Liver (tissue), 9 donors: ENCODE measurements around the gene CMPK1. TPM values are rescaled to one million over a fixed set of nuclear protein-coding genes. Genes with fewer than 3 reads are reported as not detected.

ENCODE experiments used
- DNase-seq: peaks from one replicate; pipeline ENCODE4 v3.0.0-alpha.2; 2017; ENCODE audit warnings: low spot score
- H3K27ac ChIP-seq, 2 donors: one replicate each; pipeline ENCODE4 v1.7.0; 2013; ENCODE audit warnings: inconsistent platforms in 2 of 2, low read length in 2 of 2, control low read depth in 1 of 2, low read depth in 1 of 2, mild to moderate bottlenecking in 1 of 2
- H3K27me3 ChIP-seq, 4 donors: one replicate each; pipeline versions ENCODE4 v1.6.1 to v1.7.0; 2013; ENCODE audit warnings: low read length in 3 of 4, inconsistent platforms in 1 of 4, mild to moderate bottlenecking in 1 of 4, moderate library complexity in 1 of 4; ENCODE audit not compliant: control insufficient read depth in 4 of 4, insufficient read depth in 4 of 4
- H3K36me3 ChIP-seq, 4 donors: one replicate each; pipeline versions ENCODE4 v1.6.1 to v1.7.0; 2013; ENCODE audit warnings: low read length in 3 of 4, mild to moderate bottlenecking in 3 of 4, low read depth in 1 of 4, moderate library complexity in 1 of 4; ENCODE audit not compliant: control insufficient read depth in 4 of 4, insufficient read depth in 3 of 4
- H3K4me1 ChIP-seq, 4 donors: one replicate each; pipeline versions ENCODE4 v1.6.1 to v1.7.0; 2013; ENCODE audit warnings: low read length in 3 of 4, mild to moderate bottlenecking in 3 of 4, moderate library complexity in 1 of 4; ENCODE audit not compliant: control insufficient read depth in 4 of 4, insufficient read depth in 4 of 4
- H3K4me3 ChIP-seq, 3 donors: one replicate each; pipeline versions ENCODE4 v1.6.1 to v1.7.0; 2013; ENCODE audit warnings: low read length in 3 of 3, control low read depth in 1 of 3, low read depth in 1 of 3, mild to moderate bottlenecking in 1 of 3
- H3K9ac ChIP-seq, 2 donors: one replicate each; pipeline ENCODE4 v1.7.0; 2013; ENCODE audit warnings: low read length in 2 of 2, mild to moderate bottlenecking in 2 of 2, moderate library complexity in 2 of 2, control low read depth in 1 of 2, low read depth in 1 of 2
- H3K9me3 ChIP-seq, 4 donors: one replicate each; pipeline versions ENCODE4 v1.6.1 to v1.7.0; 2013; ENCODE audit warnings: low read length in 3 of 4; ENCODE audit not compliant: control insufficient read depth in 4 of 4
- CTCF ChIP-seq: fragments of 150-350 bp; IDR thresholded peaks from 2 replicates; pipeline ENCODE4 v1.5.1; 2017; ENCODE audit warnings: improper control_type of control experiment, low read depth, low read length; ENCODE audit not compliant: missing input control
- EGR1 ChIP-seq, 2 donors: IDR thresholded peaks; 2 replicates each; pipeline ENCODE4 v1.6.1; 2016 to 2018; ENCODE audit warnings: antibody characterized with exemption in 2 of 2, low read depth in 2 of 2
- FOXA2 ChIP-seq: IDR thresholded peaks from 2 replicates; pipeline ENCODE4 v1.6.1; 2016; ENCODE audit warnings: antibody characterized with exemption
- GABPA ChIP-seq, 2 donors: IDR thresholded peaks in 1 of 2; conservative IDR thresholded peaks in 1 of 2; 2 replicates each; pipeline ENCODE4 v1.6.1; 2016; ENCODE audit warnings: antibody characterized with exemption in 2 of 2, mild to moderate bottlenecking in 1 of 2, moderate library complexity in 1 of 2
- HNF4A ChIP-seq, 2 donors: conservative IDR thresholded peaks; 2 replicates each; pipeline ENCODE4 v1.6.1; 2016; ENCODE audit warnings: antibody characterized with exemption in 2 of 2, mild to moderate bottlenecking in 2 of 2
- HNF4G ChIP-seq: IDR thresholded peaks from 2 replicates; pipeline ENCODE4 v1.6.1; 2016; ENCODE audit warnings: antibody characterized with exemption
- JUND ChIP-seq, 2 donors: IDR thresholded peaks; 2 replicates each; pipeline ENCODE4 v1.6.1; 2016; ENCODE audit warnings: antibody characterized with exemption in 2 of 2
- NR2F2 ChIP-seq: IDR thresholded peaks from 2 replicates; pipeline ENCODE4 v1.6.1; 2016; ENCODE audit warnings: antibody characterized with exemption
- RAD21 ChIP-seq, 2 donors: IDR thresholded peaks; 2 replicates each; pipeline ENCODE4 v1.6.1; 2016; ENCODE audit warnings: antibody characterized with exemption in 2 of 2, mild to moderate bottlenecking in 2 of 2
- RXRA ChIP-seq, 2 donors: IDR thresholded peaks; 2 replicates each; pipeline ENCODE4 v1.6.1; 2017 to 2018; ENCODE audit warnings: antibody characterized with exemption in 2 of 2, mild to moderate bottlenecking in 1 of 2
- SP1 ChIP-seq: IDR thresholded peaks from 2 replicates; pipeline ENCODE4 v1.6.1; 2018; ENCODE audit warnings: antibody characterized with exemption, mild to moderate bottlenecking
- TAF1 ChIP-seq: conservative IDR thresholded peaks from 2 replicates; pipeline ENCODE4 v1.6.1; 2016; ENCODE audit warnings: antibody characterized with exemption, mild to moderate bottlenecking
- YY1 ChIP-seq: IDR thresholded peaks from 2 replicates; pipeline ENCODE4 v1.6.1; 2016; ENCODE audit warnings: antibody characterized with exemption, mild to moderate bottlenecking
- ZBTB33 ChIP-seq: IDR thresholded peaks from 2 replicates; pipeline ENCODE4 v1.6.1; 2016; ENCODE audit warnings: antibody characterized with exemption
- WGBS: extraction: QIAGEN DNeasy Blood & Tissue Kit; methylation state at CpG from one replicate; pipeline ENCODE4 v1.1.7; 2013; 5-methylcytosine and 5-hydroxymethylcytosine counted together
- polyA plus RNA-seq, 2 donors: library from polyadenylated mRNA; stranded (reverse) in 1 of 2; unstranded in 1 of 2; fragments of 200-250 nt in 1 of 2; fragments of >200 nt in 1 of 2; fragmentation: Nextera tagmentation in 1 of 2; extraction: Ambion mirVana in 1 of 2; gene quantifications; one replicate each; pipeline versions ENCODE4 v1.2.1 to v1.2.3, GENCODE V29; 2013 to 2015
- total RNA-seq, 2 donors: library from RNA; depleted of rRNA; stranded (reverse); fragments of >200 nt; gene quantifications; one replicate each; pipeline ENCODE4 v1.2.3, GENCODE V29; 2014
- TF ChIP-seq, protein P1 (sequence below): IDR thresholded peaks from 2 replicates; pipeline ENCODE4 v1.6.1; 2016; ENCODE audit warnings: antibody characterized with exemption
- TF ChIP-seq, protein P2 (sequence below): IDR thresholded peaks from 2 replicates; pipeline ENCODE4 v1.6.1; 2016; ENCODE audit warnings: antibody characterized with exemption
- TF ChIP-seq, protein P3 (sequence below): IDR thresholded peaks from 2 replicates; pipeline ENCODE4 v1.6.1; 2016; ENCODE audit warnings: antibody characterized with exemption, mild to moderate bottlenecking
- donor health status: healthy.
- donor health status: healthy.
- donor health status: healthy.
- donor health status: healthy.
- donor health status: healthy.

CMPK1 gene
- total and polyA plus RNA-seq, 4 donors, result 66.8 to 146 (median 87.0) TPM

DNA sequence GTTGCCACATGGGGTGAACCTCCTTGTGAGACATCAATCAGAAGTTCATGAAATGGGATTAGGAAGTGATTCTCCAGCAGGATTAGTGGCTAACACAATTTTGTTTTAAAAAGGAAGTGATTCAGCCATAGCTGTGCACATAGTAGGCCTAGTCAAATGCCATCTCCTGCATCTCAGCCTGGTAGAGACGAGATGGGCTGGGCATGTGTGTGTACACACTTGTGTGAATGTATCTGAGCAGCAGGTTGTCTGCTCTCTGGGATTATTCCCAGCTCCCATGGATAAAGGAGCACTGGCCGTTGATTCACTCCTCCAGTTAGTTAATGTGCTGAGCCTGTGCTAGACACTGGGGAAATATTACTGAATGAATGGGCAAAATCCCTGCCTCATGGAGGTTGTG, 84.5 kb downstream of the CMPK1 start:
- Histone ChIP-seq H3K27me3 (peaks cover 0 to 7% (median 3%) of the 10 kb centered on the region in 4 donors), H3K4me3 (no peak overlapping the region), H3K9ac (no peak overlapping the region), H3K27ac (no peak overlapping the region), H3K4me1 (peaks cover 0 to 8% (median 3%) of the 10 kb centered on the region in 4 donors), H3K9me3 (no peaks in the 10 kb centered on the region), H3K36me3 (no peaks in the 10 kb centered on the region)
- WGBS, result 89% methylated on average over 2 of the region's 2 CpGs
- TF ChIP-seq TAF1 (no peak), SP1 (no peak), FOXA2 (no peak), ZBTB33 (no peak), NR2F2 (no peak), HNF4G (no peak)
- DNase-seq, result no peak

GRCh38 chr1:47418681-47419325, 85.2 kb downstream of the CMPK1 start:
- no peak overlapping the region for H3K4me3 ChIP-seq
- WGBS, result 93% methylated on average over 6 of the region's 6 CpGs
- H3K9me3 ChIP-seq, result no peaks in the 10 kb centered on the region
- H3K4me1 ChIP-seq, result peaks cover 0 to 8% (median 3%) of the 10 kb centered on the region in 4 donors
- H3K27me3 ChIP-seq, result peaks cover 0 to 7% (median 3%) of the 10 kb centered on the region in 4 donors
- H3K36me3 ChIP-seq, result no peaks in the 10 kb centered on the region
- no peak overlapping the region for H3K9ac ChIP-seq
- H3K27ac ChIP-seq, result no peak overlapping the region
- TF ChIP-seq, protein P1, sequence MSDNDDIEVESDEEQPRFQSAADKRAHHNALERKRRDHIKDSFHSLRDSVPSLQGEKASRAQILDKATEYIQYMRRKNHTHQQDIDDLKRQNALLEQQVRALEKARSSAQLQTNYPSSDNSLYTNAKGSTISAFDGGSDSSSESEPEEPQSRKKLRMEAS, result no peak
- TF ChIP-seq, protein P2, sequence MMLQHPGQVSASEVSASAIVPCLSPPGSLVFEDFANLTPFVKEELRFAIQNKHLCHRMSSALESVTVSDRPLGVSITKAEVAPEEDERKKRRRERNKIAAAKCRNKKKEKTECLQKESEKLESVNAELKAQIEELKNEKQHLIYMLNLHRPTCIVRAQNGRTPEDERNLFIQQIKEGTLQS, result no peak
- DNase-seq, result no peak

- H3K9me3 ChIP-seq, result no peaks in the 10 kb centered on the region
- H3K36me3 ChIP-seq, result no peaks in the 10 kb centered on the region
- H3K4me3 ChIP-seq, result no peak overlapping the region
- peaks cover 0 to 7% (median 3%) of the 10 kb centered on the region in 4 donors for H3K27me3 ChIP-seq
- H3K4me1 ChIP-seq, result peaks cover 0 to 8% (median 3%) of the 10 kb centered on the region in 4 donors
- 80% methylated on average over 4 of the region's 4 CpGs for WGBS
- no peak overlapping the region for H3K9ac ChIP-seq
- no peak for DNase-seq
- H3K27ac ChIP-seq, result no peak overlapping the region
- TF ChIP-seq HNF4A (conservative IDR thresholded peaks at IDR 0.05) (no peak), RXRA (IDR thresholded peaks at IDR 0.05) (no peak), SP1 (no peak), ZBTB33 (no peak), HNF4G (no peak), GABPA (IDR thresholded peaks at IDR 0.05 in 1 of 2, conservative IDR thresholded peaks at IDR 0.05 in 1 of 2) (no peak), EGR1 (IDR thresholded peaks at IDR 0.05; ENCODE audit: low read depth in 2 of 2) (no peak), JUND (IDR thresholded peaks at IDR 0.05) (no peak), FOXA2 (no peak), CTCF (no peak), RAD21 (IDR thresholded peaks at IDR 0.05) (no peak), YY1 (no peak)
- TF ChIP-seq, protein P2, result no peak
- TF ChIP-seq, protein P3, sequence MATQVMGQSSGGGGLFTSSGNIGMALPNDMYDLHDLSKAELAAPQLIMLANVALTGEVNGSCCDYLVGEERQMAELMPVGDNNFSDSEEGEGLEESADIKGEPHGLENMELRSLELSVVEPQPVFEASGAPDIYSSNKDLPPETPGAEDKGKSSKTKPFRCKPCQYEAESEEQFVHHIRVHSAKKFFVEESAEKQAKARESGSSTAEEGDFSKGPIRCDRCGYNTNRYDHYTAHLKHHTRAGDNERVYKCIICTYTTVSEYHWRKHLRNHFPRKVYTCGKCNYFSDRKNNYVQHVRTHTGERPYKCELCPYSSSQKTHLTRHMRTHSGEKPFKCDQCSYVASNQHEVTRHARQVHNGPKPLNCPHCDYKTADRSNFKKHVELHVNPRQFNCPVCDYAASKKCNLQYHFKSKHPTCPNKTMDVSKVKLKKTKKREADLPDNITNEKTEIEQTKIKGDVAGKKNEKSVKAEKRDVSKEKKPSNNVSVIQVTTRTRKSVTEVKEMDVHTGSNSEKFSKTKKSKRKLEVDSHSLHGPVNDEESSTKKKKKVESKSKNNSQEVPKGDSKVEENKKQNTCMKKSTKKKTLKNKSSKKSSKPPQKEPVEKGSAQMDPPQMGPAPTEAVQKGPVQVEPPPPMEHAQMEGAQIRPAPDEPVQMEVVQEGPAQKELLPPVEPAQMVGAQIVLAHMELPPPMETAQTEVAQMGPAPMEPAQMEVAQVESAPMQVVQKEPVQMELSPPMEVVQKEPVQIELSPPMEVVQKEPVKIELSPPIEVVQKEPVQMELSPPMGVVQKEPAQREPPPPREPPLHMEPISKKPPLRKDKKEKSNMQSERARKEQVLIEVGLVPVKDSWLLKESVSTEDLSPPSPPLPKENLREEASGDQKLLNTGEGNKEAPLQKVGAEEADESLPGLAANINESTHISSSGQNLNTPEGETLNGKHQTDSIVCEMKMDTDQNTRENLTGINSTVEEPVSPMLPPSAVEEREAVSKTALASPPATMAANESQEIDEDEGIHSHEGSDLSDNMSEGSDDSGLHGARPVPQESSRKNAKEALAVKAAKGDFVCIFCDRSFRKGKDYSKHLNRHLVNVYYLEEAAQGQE, result no peak
Observed at GRCh38 chr1:47420547-47420946, 87.0 kb downstream of the CMPK1 start.
